ENCODE results near the gene HRH2. TPM values are rescaled to one million over a fixed set of nuclear protein-coding genes. Genes with fewer than 3 reads are reported as not detected.

HRH2 gene
- total and polyA plus RNA-seq, 2 experiments from 2014 or later: not detected

DNA sequence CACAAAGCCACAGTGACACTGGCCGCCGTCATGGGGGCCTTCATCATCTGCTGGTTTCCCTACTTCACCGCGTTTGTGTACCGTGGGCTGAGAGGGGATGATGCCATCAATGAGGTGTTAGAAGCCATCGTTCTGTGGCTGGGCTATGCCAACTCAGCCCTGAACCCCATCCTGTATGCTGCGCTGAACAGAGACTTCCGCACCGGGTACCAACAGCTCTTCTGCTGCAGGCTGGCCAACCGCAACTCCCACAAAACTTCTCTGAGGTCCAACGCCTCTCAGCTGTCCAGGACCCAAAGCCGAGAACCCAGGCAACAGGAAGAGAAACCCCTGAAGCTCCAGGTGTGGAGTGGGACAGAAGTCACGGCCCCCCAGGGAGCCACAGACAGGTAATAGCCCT is 26.1 kb downstream of the HRH2 start:
- H3K27ac ChIP-seq: no peak overlapping the region
- H3K4me3 ChIP-seq: no peak overlapping the region
- no peak overlapping the region for H3K4me2 ChIP-seq (ENCODE audit: unreplicated experiment)
- H3F3A ChIP-seq (ENCODE audit: insufficient read depth): no peaks in the 10 kb centered on the region
- no peaks in the 10 kb centered on the region for H3K9me2 ChIP-seq (ENCODE audit: insufficient read depth)
- TF ChIP-seq EZH2phosphoT487 (IDR thresholded peaks at IDR 0.05; ENCODE audit: insufficient read depth, low read depth) (no peak), EZH2 (IDR thresholded peaks at IDR 0.05; ENCODE audit: insufficient read depth, poor library complexity, severe bottlenecking) (no peak)
- H3K36me3 ChIP-seq (ENCODE audit: low read depth): no peaks in the 10 kb centered on the region
- H3K27me3 ChIP-seq (replicated peaks; ENCODE audit: insufficient read depth): no peaks in the 10 kb centered on the region
- no peak overlapping the region for H3K9ac ChIP-seq
- no peaks in the 10 kb centered on the region for H3K79me2 ChIP-seq (ENCODE audit: insufficient read depth)
- no peaks in the 10 kb centered on the region for H3K4me1 ChIP-seq (ENCODE audit: insufficient read depth)
- in situ Hi-C loops (cut with MboI): no loop called here
- 60 to 70% methylated on average over 12 to 13 of the region's 13 CpGs for WGBS, 2 experiments (ENCODE audit: low coverage in 1 of 2, low lambda C conversion rate in 2 of 2, missing lambda C conversion rate in 2 of 2)
- no peak for DNase-seq
- H4K20me1 ChIP-seq (ENCODE audit: insufficient read depth): no peaks in the 10 kb centered on the region
- no peak overlapping the region for H2AFZ ChIP-seq
- H3K9me3 ChIP-seq (ENCODE audit: low read depth): no peaks in the 10 kb centered on the region

DNA sequence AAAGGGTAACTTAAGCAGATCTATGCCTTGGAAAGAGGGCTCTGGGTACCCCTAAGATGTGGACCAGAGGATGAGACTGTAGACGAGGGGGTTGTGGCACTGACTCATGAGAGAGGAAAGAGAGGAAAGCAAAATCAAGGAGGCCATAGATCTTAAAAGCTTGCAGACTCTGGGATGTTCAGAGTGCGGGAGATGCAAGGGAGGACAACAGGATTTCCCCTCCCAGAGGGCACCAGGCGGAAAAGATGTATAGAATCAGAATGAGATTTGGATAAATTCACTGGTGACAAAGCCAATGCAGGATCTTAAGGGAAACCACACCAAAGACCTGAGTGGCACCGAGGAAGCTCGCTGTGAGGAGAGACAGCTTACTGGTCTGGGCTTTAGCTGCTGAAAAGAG is 27.1 kb downstream of the HRH2 start:
- no peak for DNase-seq
- no peaks in the 10 kb centered on the region for H3K36me3 ChIP-seq (ENCODE audit: low read depth)
- H4K20me1 ChIP-seq (ENCODE audit: insufficient read depth): no peaks in the 10 kb centered on the region
- no peaks in the 10 kb centered on the region for H3K79me2 ChIP-seq (ENCODE audit: insufficient read depth)
- no peaks in the 10 kb centered on the region for H3K9me2 ChIP-seq (ENCODE audit: insufficient read depth)
- H3K4me2 ChIP-seq (ENCODE audit: unreplicated experiment): no peak overlapping the region
- H3K27ac ChIP-seq: no peak overlapping the region
- H2AFZ ChIP-seq: no peak overlapping the region
- H3K4me3 ChIP-seq: no peak overlapping the region
- H3F3A ChIP-seq (ENCODE audit: insufficient read depth): no peaks in the 10 kb centered on the region
- TF ChIP-seq EZH2phosphoT487 (IDR thresholded peaks at IDR 0.05; ENCODE audit: insufficient read depth, low read depth) (no peak), EZH2 (IDR thresholded peaks at IDR 0.05; ENCODE audit: insufficient read depth, poor library complexity, severe bottlenecking) (no peak)
- H3K9ac ChIP-seq: no peak overlapping the region
- in situ Hi-C loops (cut with MboI): no loop called here
- H3K4me1 ChIP-seq (ENCODE audit: insufficient read depth): no peaks in the 10 kb centered on the region
- no peaks in the 10 kb centered on the region for H3K9me3 ChIP-seq (ENCODE audit: low read depth)
- no peaks in the 10 kb centered on the region for H3K27me3 ChIP-seq (replicated peaks; ENCODE audit: insufficient read depth)
- 12 to 30% methylated on average over 5 of the region's 5 CpGs for WGBS, 2 experiments (ENCODE audit: low coverage in 1 of 2, low lambda C conversion rate in 2 of 2, missing lambda C conversion rate in 2 of 2)

DNA sequence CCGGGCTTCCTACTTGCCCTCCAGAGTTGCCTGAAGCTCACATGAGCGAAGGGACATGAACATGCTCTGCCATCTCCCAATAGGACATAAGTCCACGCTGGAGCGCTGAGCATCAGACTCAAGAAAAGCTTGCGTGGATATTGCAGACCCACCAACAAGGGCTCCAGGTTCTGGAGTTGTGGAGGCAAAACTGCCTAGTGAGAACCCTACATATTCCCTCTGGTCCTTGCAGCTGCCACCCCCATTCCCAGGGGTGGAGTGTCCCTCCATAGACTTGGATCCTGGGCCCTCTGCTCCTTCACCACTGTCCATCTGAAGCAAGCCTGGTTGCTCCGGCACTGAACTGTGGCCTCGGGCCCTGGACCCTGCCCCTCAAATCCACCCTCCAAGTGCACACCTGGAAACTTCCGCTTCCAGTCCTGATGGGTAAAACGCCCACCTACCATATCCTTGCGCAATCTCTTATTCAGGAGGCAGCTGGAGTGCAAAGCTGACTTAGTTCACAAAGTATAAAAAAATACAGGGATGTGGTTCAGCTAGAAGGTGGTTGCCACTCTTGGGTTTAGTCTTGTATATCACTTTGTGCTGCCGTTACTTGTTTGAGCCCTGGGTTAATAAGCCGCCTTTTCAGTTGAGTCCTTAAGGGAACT is 28.0 kb downstream of the HRH2 start:
- no peak overlapping the region for H3K4me3 ChIP-seq
- TF ChIP-seq EZH2 (IDR thresholded peaks at IDR 0.05; ENCODE audit: insufficient read depth, poor library complexity, severe bottlenecking): no peak
- no peak for TF ChIP-seq EZH2phosphoT487 (IDR thresholded peaks at IDR 0.05; ENCODE audit: insufficient read depth, low read depth)
- H3K27me3 ChIP-seq (replicated peaks; ENCODE audit: insufficient read depth): no peaks in the 10 kb centered on the region
- in situ Hi-C loops (cut with MboI): no loop called here
- no peak overlapping the region for H3K4me2 ChIP-seq (ENCODE audit: unreplicated experiment)
- no peaks in the 10 kb centered on the region for H3K4me1 ChIP-seq (ENCODE audit: insufficient read depth)
- WGBS, 2 experiments (ENCODE audit: low coverage in 1 of 2, low lambda C conversion rate in 2 of 2, missing lambda C conversion rate in 2 of 2): 47 to 52% methylated on average over 12 of the region's 12 CpGs
- H3F3A ChIP-seq (ENCODE audit: insufficient read depth): no peaks in the 10 kb centered on the region
- H3K27ac ChIP-seq: no peak overlapping the region
- no peaks in the 10 kb centered on the region for H3K9me2 ChIP-seq (ENCODE audit: insufficient read depth)
- no peaks in the 10 kb centered on the region for H4K20me1 ChIP-seq (ENCODE audit: insufficient read depth)
- no peaks in the 10 kb centered on the region for H3K9me3 ChIP-seq (ENCODE audit: low read depth)
- H2AFZ ChIP-seq: no peak overlapping the region
- H3K9ac ChIP-seq: no peak overlapping the region
- no peaks in the 10 kb centered on the region for H3K79me2 ChIP-seq (ENCODE audit: insufficient read depth)
- no peaks in the 10 kb centered on the region for H3K36me3 ChIP-seq (ENCODE audit: low read depth)
- DNase-seq: no peak

DNA sequence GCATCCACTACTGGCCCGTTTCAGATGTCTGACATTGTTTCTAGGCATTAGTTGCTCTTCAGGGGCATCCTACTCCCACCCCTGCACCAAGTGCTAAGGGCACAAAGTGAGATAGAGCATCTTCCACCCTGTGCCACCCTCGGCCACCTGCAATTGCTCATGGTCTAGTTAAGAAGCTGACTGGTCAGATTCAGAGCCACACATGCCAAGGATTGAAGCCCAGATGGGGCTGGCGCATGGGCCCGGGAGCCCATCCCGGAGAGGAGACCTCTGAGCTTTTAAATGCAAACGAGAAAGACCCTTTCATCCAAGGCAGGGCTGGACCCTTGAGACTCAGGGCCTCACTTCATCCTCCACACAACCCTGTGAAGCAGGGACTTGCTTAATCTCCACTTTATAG is 28.5 kb downstream of the HRH2 start:
- H3K9me3 ChIP-seq (ENCODE audit: low read depth): no peaks in the 10 kb centered on the region
- in situ Hi-C loops (cut with MboI): no loop called here
- no peak overlapping the region for H3K27ac ChIP-seq
- no peaks in the 10 kb centered on the region for H3K27me3 ChIP-seq (replicated peaks; ENCODE audit: insufficient read depth)
- no peak overlapping the region for H3K9ac ChIP-seq
- no peaks in the 10 kb centered on the region for H3K4me1 ChIP-seq (ENCODE audit: insufficient read depth)
- no peaks in the 10 kb centered on the region for H3K36me3 ChIP-seq (ENCODE audit: low read depth)
- H3K4me2 ChIP-seq (ENCODE audit: unreplicated experiment): no peak overlapping the region
- no peak for DNase-seq
- no peak overlapping the region for H2AFZ ChIP-seq
- H3K9me2 ChIP-seq (ENCODE audit: insufficient read depth): no peaks in the 10 kb centered on the region
- 22 to 27% methylated on average over 6 of the region's 6 CpGs for WGBS, 2 experiments (ENCODE audit: low coverage in 1 of 2, low lambda C conversion rate in 2 of 2, missing lambda C conversion rate in 2 of 2)
- H4K20me1 ChIP-seq (ENCODE audit: insufficient read depth): no peaks in the 10 kb centered on the region
- no peaks in the 10 kb centered on the region for H3K79me2 ChIP-seq (ENCODE audit: insufficient read depth)
- TF ChIP-seq EZH2 (IDR thresholded peaks at IDR 0.05; ENCODE audit: insufficient read depth, poor library complexity, severe bottlenecking): no peak
- TF ChIP-seq EZH2phosphoT487 (IDR thresholded peaks at IDR 0.05; ENCODE audit: insufficient read depth, low read depth): no peak
- no peaks in the 10 kb centered on the region for H3F3A ChIP-seq (ENCODE audit: insufficient read depth)
- H3K4me3 ChIP-seq: no peak overlapping the region
